H1 (cell line): Measurements from ENCODE around the gene WNT7A. TPM values are rescaled to one million over a fixed set of nuclear protein-coding genes. Genes with fewer than 3 reads are reported as not detected.

Source experiments
- CTCF ChIA-PET: fragments of 300-600 bp; sonication (Branson Sonifier 250); formaldehyde crosslinking; loops from one replicate; lab custom pipeline; 2021; ENCODE audit not compliant: partially characterized antibody; lab: Charles Lee
- POLR2A ChIA-PET: fragments of 300-600 bp; sonication (Branson Sonifier 250); formaldehyde crosslinking; loops from one replicate; lab custom pipeline; 2021; ENCODE audit warnings: inconsistent platforms; ENCODE audit not compliant: partially characterized antibody; lab: Charles Lee
- DNase-seq, 2 experiments: peaks; one replicate each; pipeline versions ENCODE4 v3.0.0 to v3.0.0-alpha.2; 2010 to 2022; ENCODE audit warnings: low spot score in 2 of 2, low read depth in 1 of 2, mixed read lengths in 1 of 2
- FAIRE-seq: peaks from 2 replicates; lab custom pipeline; 2011; peaks lifted over from hg19 to GRCh38; lab: Jason Lieb, UNC
- H2AFZ ChIP-seq: 2 replicates; pipeline ENCODE4 v1.8.1; 2012; ENCODE audit warnings: low read length, inconsistent platforms
- H2AK5ac ChIP-seq: 2 replicates; pipeline ENCODE4 v1.6.1; 2013; ENCODE audit warnings: low read depth, low read length
- H2BK120ac ChIP-seq: replicated peaks from 2 replicates; pipeline ENCODE3; 2013; ENCODE audit warnings: low read depth, low read length, inconsistent platforms
- H2BK12ac ChIP-seq: 2 replicates; pipeline ENCODE4 v1.6.1; 2013; ENCODE audit warnings: low read depth, low read length
- H2BK15ac ChIP-seq: 2 replicates; pipeline ENCODE4 v1.6.1; 2013; ENCODE audit warnings: low read length
- H2BK20ac ChIP-seq: 2 replicates; pipeline ENCODE4 v1.6.1; 2013; ENCODE audit warnings: low read length
- H2BK5ac ChIP-seq: 2 replicates; pipeline ENCODE4 v1.6.1; 2013; ENCODE audit warnings: low read depth, low read length
- H3K14ac ChIP-seq: 2 replicates; pipeline ENCODE4 v1.6.1; 2013; ENCODE audit warnings: inconsistent platforms; ENCODE audit not compliant: insufficient read length
- H3K18ac ChIP-seq: 2 replicates; pipeline ENCODE4 v1.6.1; 2013; ENCODE audit warnings: low read length; ENCODE audit errors: extremely low read depth
- H3K23ac ChIP-seq: 2 replicates; pipeline ENCODE4 v1.6.1; 2013; ENCODE audit warnings: inconsistent platforms; ENCODE audit not compliant: insufficient read length
- H3K23me2 ChIP-seq: 2 replicates; pipeline ENCODE4 v1.6.1; 2013; ENCODE audit warnings: low read depth, low read length
- H3K27ac ChIP-seq: 2 replicates; pipeline ENCODE4 v1.6.1; 2011; ENCODE audit warnings: low read depth, low read length, inconsistent platforms
- H3K27me3 ChIP-seq, 4 experiments: replicated peaks in 1 of 4; 1 replicate in 1 of 4; 2 replicates in 3 of 4; pipeline versions ENCODE4 v1.6.1 to v1.8.1; 2011 to 2013; ENCODE audit warnings: low read length in 3 of 4, mild to moderate bottlenecking in 3 of 4, inconsistent platforms in 2 of 4, mixed read lengths in 2 of 4, moderate library complexity in 1 of 4; ENCODE audit not compliant: control insufficient read depth in 3 of 4, insufficient read depth in 3 of 4; ENCODE audit errors: extremely low read depth in 1 of 4
- H3K36me3 ChIP-seq, 4 experiments: 2 replicates each; pipeline versions ENCODE4 v1.6.1 to v1.8.1; 2011 to 2013; ENCODE audit warnings: mild to moderate bottlenecking in 4 of 4, low read length in 3 of 4, moderate library complexity in 2 of 4, control low read depth in 1 of 4, inconsistent platforms in 1 of 4; ENCODE audit not compliant: insufficient read depth in 4 of 4, control insufficient read depth in 2 of 4
- H3K4ac ChIP-seq: replicated peaks from 2 replicates; pipeline ENCODE3; 2013; ENCODE audit warnings: low read length, low read depth, mixed read lengths, inconsistent platforms; ENCODE audit not compliant: insufficient read length
- H3K4me1 ChIP-seq, 4 experiments: replicated peaks in 1 of 4; 1 replicate in 1 of 4; 2 replicates in 3 of 4; pipeline versions ENCODE4 v1.6.1 to v1.8.1; 2011 to 2013; ENCODE audit warnings: low read length in 3 of 4, inconsistent platforms in 2 of 4, mixed read lengths in 1 of 4; ENCODE audit not compliant: insufficient read depth in 4 of 4, control insufficient read depth in 3 of 4
- H3K4me2 ChIP-seq, 2 experiments: 2 replicates each; pipeline versions ENCODE4 v1.6.1 to v1.8.1; 2011 to 2013; ENCODE audit warnings: low read depth in 2 of 2, low read length in 2 of 2, control low read depth in 1 of 2, inconsistent platforms in 1 of 2, mild to moderate bottlenecking in 1 of 2; ENCODE audit not compliant: insufficient read depth in 1 of 2
- H3K4me3 ChIP-seq, 4 experiments: fragments of 200-600, 300-600 bp in 1 of 4; sonication (generic), shearing (Covaris generic), sonication (Bioruptor Twin) in 1 of 4; 2 replicates each; pipeline versions ENCODE4 v1.5.1 to v1.8.1; 2011 to 2016; ENCODE audit warnings: low read length in 4 of 4, low read depth in 3 of 4, control low read depth in 2 of 4, inconsistent platforms in 2 of 4, mild to moderate bottlenecking in 2 of 4, mixed read lengths in 1 of 4, moderate library complexity in 1 of 4; ENCODE audit not compliant: insufficient read depth in 2 of 4; ENCODE audit errors: extremely low read depth in 1 of 4
- H3K56ac ChIP-seq: replicated peaks from 2 replicates; pipeline ENCODE3; 2013; ENCODE audit warnings: low read depth, mild to moderate bottlenecking, mixed read lengths, low read length, inconsistent platforms; ENCODE audit not compliant: insufficient read length
- H3K79me1 ChIP-seq: 2 replicates; pipeline ENCODE4 v1.6.1; 2013; ENCODE audit warnings: low read depth, low read length, control low read depth
- H3K79me2 ChIP-seq, 2 experiments: 2 replicates each; pipeline versions ENCODE4 v1.6.1 to v1.8.1; 2012 to 2013; ENCODE audit warnings: low read length in 2 of 2, mild to moderate bottlenecking in 2 of 2, inconsistent platforms in 1 of 2; ENCODE audit not compliant: insufficient read depth in 2 of 2, control insufficient read depth in 1 of 2
- H3K9ac ChIP-seq, 4 experiments: replicated peaks in 1 of 4; 1 replicate in 1 of 4; 2 replicates in 3 of 4; pipeline versions ENCODE4 v1.6.1 to v1.8.1; 2011 to 2013; ENCODE audit warnings: low read depth in 3 of 4, low read length in 3 of 4, control low read depth in 2 of 4, mild to moderate bottlenecking in 2 of 4, moderate library complexity in 2 of 4, inconsistent platforms in 1 of 4; ENCODE audit errors: extremely low read depth in 1 of 4
- H3K9me3 ChIP-seq, 2 experiments: 2 replicates each; pipeline versions ENCODE4 v1.6.1 to v1.8.1; 2012 to 2013; ENCODE audit warnings: mild to moderate bottlenecking in 2 of 2, moderate library complexity in 2 of 2, control low read depth in 1 of 2, inconsistent platforms in 1 of 2, low read depth in 1 of 2, low read length in 1 of 2, mixed read lengths in 1 of 2; ENCODE audit not compliant: insufficient read depth in 2 of 2
- H4K20me1 ChIP-seq, 2 experiments: replicated peaks in 1 of 2; 2 replicates each; pipeline versions ENCODE3 to v1.8.1; 2011 to 2013; ENCODE audit warnings: inconsistent platforms in 2 of 2, low read length in 2 of 2, mild to moderate bottlenecking in 1 of 2; ENCODE audit not compliant: insufficient read depth in 2 of 2, control insufficient read depth in 1 of 2
- H4K5ac ChIP-seq: 2 replicates; pipeline ENCODE4 v1.6.1; 2013; ENCODE audit warnings: low read length, low read depth, mixed read lengths, inconsistent platforms; ENCODE audit not compliant: insufficient read length
- H4K8ac ChIP-seq: 2 replicates; pipeline ENCODE4 v1.8.0; 2013; ENCODE audit warnings: mild to moderate bottlenecking, moderate library complexity, low read length, inconsistent platforms; ENCODE audit not compliant: insufficient read depth; ENCODE audit errors: extremely low read depth
- H4K91ac ChIP-seq: replicated peaks from 2 replicates; pipeline ENCODE3; 2013; ENCODE audit warnings: low read length, mixed read lengths, inconsistent platforms; ENCODE audit not compliant: insufficient read length
- CTCF ChIP-seq, 3 experiments: IDR thresholded peaks; 1 replicate in 2 of 3; 2 replicates in 1 of 3; pipeline versions ENCODE4 v1.5.1 to v1.6.1; 2011; ENCODE audit warnings: low read length in 3 of 3, mild to moderate bottlenecking in 3 of 3, inconsistent platforms in 2 of 3, low read depth in 1 of 3, moderate library complexity in 1 of 3; ENCODE audit not compliant: insufficient read depth in 1 of 3; ENCODE audit errors: control extremely low read depth in 1 of 3
- KDM4A ChIP-seq: IDR thresholded peaks from one replicate; pipeline ENCODE4 v1.7.1; 2012; ENCODE audit warnings: low read depth, mild to moderate bottlenecking, moderate library complexity, low read length, inconsistent platforms; ENCODE audit not compliant: severe bottlenecking
- RAD21 ChIP-seq, 2 experiments: IDR thresholded peaks in 1 of 2; conservative IDR thresholded peaks in 1 of 2; 2 replicates each; pipeline ENCODE4 v1.6.1; 2011; ENCODE audit warnings: low read depth in 2 of 2, low read length in 2 of 2, improper control_type of control experiment in 1 of 2, inconsistent platforms in 1 of 2, mild to moderate bottlenecking in 1 of 2, moderate library complexity in 1 of 2
- WGBS, 2 experiments: shearing (Covaris generic) in 1 of 2; methylation state at CpG; one replicate each; pipeline versions ENCODE4 v1.1.6 to v1.1.7; 2013 to 2015; ENCODE audit warnings: low lambda C conversion rate in 2 of 2, mixed read lengths in 2 of 2, inconsistent platforms in 1 of 2, low coverage in 1 of 2, missing lambda C conversion rate in 1 of 2; ENCODE audit not compliant: insufficient replicate concordance in 2 of 2, insufficient coverage in 1 of 2, insufficient read length in 1 of 2; ENCODE audit errors: extremely low coverage in 1 of 2, missing lambda C conversion rate in 1 of 2; 5-methylcytosine and 5-hydroxymethylcytosine counted together
- polyA plus RNA-seq, 7 experiments: library from polyadenylated mRNA; depleted of rRNA in 3 of 7; stranded (reverse) in 5 of 7; unstranded in 2 of 7; fragments of >200 nt in 5 of 7; fragments of 200-250 nt in 2 of 7; gene quantifications; 1 replicate in 5 of 7; 2 replicates in 1 of 7; 4 replicates in 1 of 7; pipeline versions ENCODE4 v1.2.1 to v1.2.3, GENCODE V29; 2011 to 2013; ENCODE audit warnings: missing spikeins in 2 of 7, mixed read lengths in 2 of 7
- total RNA-seq: library from RNA; stranded (reverse); fragmentation: NEBNext Ultra II Directional; extraction: Animal tissue kit (Norgen Biotek cat#: 25700); gene quantifications from 2 replicates; pipeline ENCODE4 v1.2.1, GENCODE V29; 2021

Gene WNT7A
- total and polyA plus RNA-seq, 2 of the 8 experiments (the other 6 are each of a cell fraction or from before 2014, with no cell fraction given) = 0.02 TPM; not detected in 1

- H2BK20ac ChIP-seq = no peak overlapping the region
- no peak overlapping the region for H3K14ac ChIP-seq
- H3K9me3 ChIP-seq = no peaks in the 10 kb centered on the region
- no peaks in the 10 kb centered on the region for H3K27me3 ChIP-seq
- H3K23ac ChIP-seq = no peak overlapping the region
- no peak overlapping the region for H2BK15ac ChIP-seq
- H2BK5ac ChIP-seq = no peak overlapping the region
- no peak overlapping the region for H3K56ac ChIP-seq
- no peak overlapping the region for H4K8ac ChIP-seq
- ChIA-PET POLR2A (interaction anchor here (1.0 to 1.3 kb wide), 2 partner anchors 10 kb away, joined by 3 read pairs; no protein-coding TSS in a partner anchor), CTCF (interaction anchor here (0.6 to 5.4 kb wide), 29 partner anchors 8 to 707 kb away, joined by 3 to 26 read pairs (median 3); no protein-coding TSS in a partner anchor)
- no peak overlapping the region for H2AK5ac ChIP-seq
- H4K91ac ChIP-seq = no peak overlapping the region
- H3K4me3 ChIP-seq = no peak overlapping the region
- WGBS, 2 experiments = 85% methylated on average over 4 of the region's 4 CpGs; no CpG with 5 or more reads in 1 of the 2 experiments
- H3K23me2 ChIP-seq = no peaks in the 10 kb centered on the region; the same call in 1 of the 2 replicates
- no peak overlapping the region for H3K18ac ChIP-seq
- DNase-seq = no peak
- no peaks in the 10 kb centered on the region for H3K79me2 ChIP-seq
- H3K4me1 ChIP-seq = no peaks in the 10 kb centered on the region
- H4K20me1 ChIP-seq = no peaks in the 10 kb centered on the region
- no peak overlapping the region for H2BK12ac ChIP-seq
- no peak overlapping the region for H3K4me2 ChIP-seq
- no peak overlapping the region for H4K5ac ChIP-seq
- H3K27ac ChIP-seq = no peak overlapping the region
- TF ChIP-seq KDM4A (no peak), CTCF (IDR thresholded peaks at IDR 0.05; ENCODE audit: control extremely low read depth in 1 of 3, insufficient read depth in 1 of 3, low read depth in 1 of 3, low read length in 3 of 3) (peak in 2 of 3 experiments; percentile 43 to 61; a peak in 3 of 4 replicates), RAD21 (IDR thresholded peaks at IDR 0.05 in 1 of 2, conservative IDR thresholded peaks at IDR 0.05 in 1 of 2; ENCODE audit: low read depth in 2 of 2, low read length in 2 of 2) (peak; percentile 15 to 50; a peak in 2 of 4 replicates)
- H2AFZ ChIP-seq = no peak overlapping the region
- H3K79me1 ChIP-seq = no peaks in the 10 kb centered on the region
- H3K4ac ChIP-seq = no peak overlapping the region
- H2BK120ac ChIP-seq = no peak overlapping the region
- no peak for FAIRE-seq
- no peaks in the 10 kb centered on the region for H3K36me3 ChIP-seq
- no peak overlapping the region for H3K9ac ChIP-seq
Observed at GRCh38 chr3:13776253-13777050, 103.4 kb downstream of the WNT7A start.
